Upper lobe of right lung (tissue), 1 donor: ENCODE data around the gene CDH11. TPM values are rescaled to one million over a fixed set of nuclear protein-coding genes. Genes with fewer than 3 reads are reported as not detected.

Experiments
- ATAC-seq: fragments of 200-7000 bp; cut with Tn5 transposase; one replicate; pipeline ENCODE4 v1.9.1; 2020; ENCODE audit warnings: mild to moderate bottlenecking, moderate library complexity
- DNase-seq: peaks from one replicate; pipeline ENCODE4 v3.0.0-alpha.2; 2020
- H3K27ac ChIP-seq: fragments of 200-600 bp; one replicate; pipeline ENCODE4 v1.8.0; 2022
- H3K27me3 ChIP-seq: fragments of 200-600 bp; one replicate; pipeline ENCODE4 v1.8.0; 2022; ENCODE audit warnings: mild to moderate bottlenecking
- H3K36me3 ChIP-seq: fragments of 200-600 bp; one replicate; pipeline ENCODE4 v1.8.0; 2022
- H3K4me1 ChIP-seq: fragments of 200-600 bp; one replicate; pipeline ENCODE4 v1.8.0; 2022
- H3K4me3 ChIP-seq: fragments of 200-600 bp; one replicate; pipeline ENCODE4 v1.8.0; 2022; ENCODE audit warnings: mild to moderate bottlenecking
- H3K9me3 ChIP-seq: fragments of 200-600 bp; one replicate; pipeline ENCODE4 v1.8.0; 2022
- CTCF ChIP-seq: fragments of 200-600 bp; IDR thresholded peaks from one replicate; pipeline ENCODE4 v1.8.0; 2022; ENCODE audit warnings: antibody characterized with exemption
- intact Hi-C: fragments of 100-400 bp; cut with DNase I; formaldehyde crosslinking; loops from one replicate; pipeline ENCODE4 v1.11.0; 2022
- long read RNA-seq: library from polyadenylated mRNA; unstranded; transcript quantifications from one replicate; pipeline ENCODE4 v2.0.0, GENCODE V29; 2021
- total RNA-seq: library from RNA; stranded (reverse); fragmentation: NEBNext Ultra II Directional; extraction: Animal tissue kit (Norgen Biotek cat#: 25700); gene quantifications from one replicate; pipeline ENCODE4 v1.2.1, GENCODE V29; 2021
- donor health status: DM: no; HTN: yes; CAD: no; lungs with severe emphysema.

Gene CDH11
- total RNA-seq = 176 TPM
- long read RNA-seq, full-length matches to known transcripts = 59 of 104 reads
- long read RNA-seq, partial matches to known transcripts = 31 of 104 reads
- long read RNA-seq, other reads (novel, unspliced or antisense) = 14 of 104 reads

GRCh38 chr16:65121870-65122723 lies at the start of gene CDH11:
Gene CDH11 (minus strand): TSS chr16:65122063. CDS start chr16:65004869, 117,194 bp downstream.
- DNase-seq (peak; percentile 68), ATAC-seq (peak; percentile 49)
- Histone ChIP-seq H3K27ac (peak within 1 kb of the TSS; percentile 84), H3K4me3 (peak within 1 kb of the TSS; percentile 62), H3K27me3 (peaks cover 44% of the 10 kb centered on the region), H3K36me3 (no peaks in the 10 kb centered on the region), H3K9me3 (no peaks in the 10 kb centered on the region), H3K4me1 (peaks cover 4% of the 10 kb centered on the region)
- intact Hi-C loops = no loop called here
- TF ChIP-seq CTCF = peak; percentile 37

GRCh38 chr16:65154321-65154720 lies 32.5 kb upstream of the CDH11 start:
- no peak overlapping the region for H3K27ac ChIP-seq
- no peaks in the 10 kb centered on the region for H3K4me1 ChIP-seq
- intact Hi-C loops = no loop called here
- ATAC-seq = no peak
- no peaks in the 10 kb centered on the region for H3K27me3 ChIP-seq
- no peak for TF ChIP-seq CTCF
- no peak overlapping the region for H3K4me3 ChIP-seq
- H3K9me3 ChIP-seq = no peaks in the 10 kb centered on the region
- no peak for DNase-seq
- H3K36me3 ChIP-seq = no peaks in the 10 kb centered on the region

- no peak overlapping the region for H3K27ac ChIP-seq
- no peak for TF ChIP-seq CTCF
- H3K4me3 ChIP-seq = no peak overlapping the region
- DNase-seq = no peak
- intact Hi-C loops = no loop called here
- no peaks in the 10 kb centered on the region for H3K27me3 ChIP-seq
- H3K9me3 ChIP-seq = no peaks in the 10 kb centered on the region
- no peaks in the 10 kb centered on the region for H3K36me3 ChIP-seq
- no peaks in the 10 kb centered on the region for H3K4me1 ChIP-seq
- ATAC-seq = no peak
Measured at GRCh38 chr16:65153365-65154105, 31.7 kb upstream of the CDH11 start.

- Histone ChIP-seq H3K4me1 (no peaks in the 10 kb centered on the region), H3K9me3 (no peaks in the 10 kb centered on the region), H3K27ac (no peak overlapping the region), H3K4me3 (no peak overlapping the region), H3K27me3 (no peaks in the 10 kb centered on the region), H3K36me3 (no peaks in the 10 kb centered on the region)
- DNase-seq = no peak
- intact Hi-C loops = no loop called here
- TF ChIP-seq CTCF = no peak
- ATAC-seq = no peak
Measured at GRCh38 chr16:65148804-65149203, 26.9 kb upstream of the CDH11 start.

- ATAC-seq (no peak), DNase-seq (no peak)
- H3K4me1 ChIP-seq = no peaks in the 10 kb centered on the region
- H3K9me3 ChIP-seq = no peaks in the 10 kb centered on the region
- no peaks in the 10 kb centered on the region for H3K27me3 ChIP-seq
- no peak overlapping the region for H3K4me3 ChIP-seq
- H3K27ac ChIP-seq = no peak overlapping the region
- H3K36me3 ChIP-seq = no peaks in the 10 kb centered on the region
- intact Hi-C loops = no loop called here
- no peak for TF ChIP-seq CTCF
Measured at GRCh38 chr16:65142276-65142675, 20.4 kb upstream of the CDH11 start.
